Stimulated activated CD8-positive, alpha-beta memory T cell treated with anti-CD3 and anti-CD28 coated beads, Interleukin-15, amount 100 ng/mL, for 1 hour (primary cell): ENCODE results near the gene IVNS1ABP.
"Not testable (repeated sequence)": the region's sequence is repeated elsewhere in the genome, so short reads cannot be mapped to it uniquely, and the experiment has no call there.

Experiments used
- DNase-seq: peaks from one replicate; pipeline ENCODE4 v3.0.0-alpha.2; 2020; ENCODE audit warnings: low read depth

IVNS1ABP gene

DNA sequence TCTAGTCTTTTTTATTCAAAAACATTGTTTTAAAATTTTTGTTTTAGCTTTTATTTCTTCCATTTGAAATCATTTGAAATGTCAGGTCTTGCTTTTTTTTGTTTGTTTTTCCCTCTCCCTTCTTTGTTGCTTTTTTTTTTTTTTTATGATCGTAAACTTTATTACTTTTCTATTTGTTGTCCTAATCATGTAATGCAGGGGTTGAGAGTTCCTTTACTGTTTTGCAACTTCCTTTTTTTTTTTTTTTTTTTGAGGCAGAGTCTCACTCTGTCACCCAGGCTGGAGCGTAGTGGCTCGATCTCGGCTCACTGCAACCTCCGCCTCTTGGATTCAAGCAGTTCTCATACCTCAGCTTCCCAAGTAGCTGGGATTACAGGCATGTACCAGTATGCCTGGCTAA lies 24.8 kb downstream of the IVNS1ABP start:
- no peak for DNase-seq

DNA sequence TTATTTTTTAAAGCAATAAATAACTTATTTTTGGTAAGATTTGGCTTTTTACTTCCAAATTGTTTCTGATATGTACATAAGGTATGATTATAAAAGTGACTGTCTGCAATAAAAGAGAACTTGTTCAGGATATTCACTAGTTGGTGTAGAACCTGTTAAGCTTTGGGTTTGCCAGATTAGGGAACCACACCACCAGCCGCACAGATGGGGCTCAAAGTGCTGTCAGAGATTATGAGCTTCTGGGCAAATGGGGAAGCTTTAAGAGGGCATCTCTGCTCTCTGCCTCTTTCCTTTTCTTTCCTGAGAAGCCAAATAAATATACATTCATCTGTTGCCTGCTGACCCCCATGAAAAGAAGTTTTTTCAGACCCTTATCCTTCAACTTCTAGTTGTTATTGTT lies 25.4 kb downstream of the IVNS1ABP start:
- no peak for DNase-seq

DNA sequence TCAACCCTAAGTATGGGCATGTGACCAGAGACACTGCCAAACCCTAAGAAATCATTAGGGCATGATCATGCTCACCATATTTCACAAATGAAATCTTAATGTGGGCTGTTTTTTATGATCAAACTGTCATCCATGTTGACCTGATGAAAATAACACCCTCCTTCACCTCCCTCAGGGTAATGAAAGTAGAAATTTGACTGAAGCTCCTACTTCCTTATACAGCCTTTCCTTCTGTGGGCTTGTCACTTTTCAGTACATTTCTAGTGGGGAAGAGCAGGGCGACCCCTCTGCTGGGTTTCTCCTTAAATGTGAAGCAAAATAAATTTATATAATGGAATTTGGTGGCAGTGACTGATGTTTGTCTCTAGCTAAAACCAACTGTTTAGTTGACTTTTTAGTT lies 25.9 kb downstream of the IVNS1ABP start:
- no peak for DNase-seq

DNA sequence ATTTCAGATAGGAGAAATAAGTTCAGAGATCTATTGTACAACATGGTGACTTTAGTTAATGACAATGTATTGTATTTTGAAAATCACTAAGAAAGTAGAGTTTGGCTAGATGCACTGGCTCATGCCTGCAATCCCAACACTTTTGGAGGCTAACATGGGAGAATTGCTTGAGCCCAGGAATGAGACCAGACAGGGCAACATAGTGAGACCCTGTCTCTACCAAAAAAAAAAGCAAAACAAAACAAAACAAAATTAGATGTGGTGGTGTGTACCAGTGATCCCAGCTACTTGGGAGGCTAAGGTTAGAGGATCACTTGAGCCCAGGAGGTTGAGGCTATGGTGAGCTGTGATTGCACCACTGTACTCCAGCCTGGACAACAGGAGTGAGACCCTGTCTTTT lies 27.2 kb downstream of the IVNS1ABP start:
- no peak for DNase-seq

DNA sequence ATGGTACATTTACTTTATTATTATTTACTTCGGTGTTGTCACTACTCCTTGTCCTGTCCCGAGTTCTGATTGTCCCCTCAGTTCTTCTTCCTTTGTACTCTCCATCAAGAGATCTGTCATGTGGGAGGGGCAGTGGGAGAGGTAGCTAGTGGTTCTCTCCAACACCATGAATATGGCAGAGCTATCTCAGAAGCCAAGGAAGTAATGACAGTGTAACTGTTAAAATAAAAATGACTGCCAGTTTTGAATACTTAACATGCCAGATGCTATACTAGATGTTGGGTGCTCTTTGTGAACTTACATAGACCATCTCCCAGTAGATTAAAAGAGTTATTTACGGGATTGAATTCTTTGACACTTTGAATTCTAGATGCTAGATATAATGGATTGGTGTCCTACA lies 28.6 kb downstream of the IVNS1ABP start:
- DNase-seq: no peak

DNA sequence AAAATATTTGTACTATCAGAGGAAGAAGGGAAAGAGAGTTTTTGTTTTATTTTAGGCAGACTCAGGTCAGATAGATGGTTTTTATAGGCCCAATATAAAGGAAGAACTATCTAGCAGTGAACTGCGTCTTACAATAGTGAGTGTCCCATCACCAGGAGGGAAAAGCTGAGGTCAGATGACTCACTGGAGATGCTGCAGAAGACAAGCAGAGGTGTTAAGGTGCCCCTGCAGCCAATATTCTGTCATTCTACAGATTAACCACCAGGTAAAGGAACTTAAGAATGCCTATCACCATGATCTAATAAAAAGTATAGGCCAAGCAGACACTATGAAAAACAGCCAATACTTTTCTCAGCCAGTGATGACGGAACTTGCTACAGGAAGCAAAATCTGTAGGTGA lies 29.6 kb downstream of the IVNS1ABP start:
- no peak for DNase-seq

DNA sequence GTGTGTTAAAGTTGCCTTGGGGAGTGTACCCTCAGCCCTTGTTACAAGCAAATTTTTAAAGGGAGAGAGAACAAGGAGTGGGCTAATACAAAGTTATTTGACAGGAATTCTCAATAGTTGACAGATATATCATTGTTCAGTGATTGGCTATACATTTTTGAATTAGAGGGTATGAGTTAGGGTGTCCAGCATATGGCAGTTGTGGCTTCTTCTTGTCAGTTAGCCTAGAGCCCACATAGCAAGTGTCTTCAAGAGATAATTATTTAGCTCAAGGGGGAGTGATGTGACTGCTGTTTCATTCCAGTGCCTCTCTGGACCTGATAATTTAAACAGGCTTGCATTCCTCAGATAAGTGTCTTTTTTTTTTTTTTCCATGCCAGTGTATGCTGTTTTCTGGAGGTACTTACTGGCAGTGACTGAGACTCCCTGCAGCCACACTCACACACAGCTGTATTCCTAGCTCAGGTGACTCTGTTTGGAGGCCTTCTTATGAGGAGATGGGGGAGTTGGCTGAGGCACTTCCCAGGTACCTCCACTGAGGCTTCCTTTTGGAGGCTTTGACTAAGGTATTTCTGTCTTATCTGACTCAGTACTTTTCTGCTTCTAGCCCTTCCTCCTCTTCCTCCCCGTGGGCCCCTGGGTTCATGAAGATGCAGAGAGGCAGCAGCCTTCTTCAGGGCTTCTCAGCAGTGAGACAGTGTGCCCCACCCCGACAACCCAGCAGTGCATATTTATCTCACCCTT lies 32.3 kb downstream of the IVNS1ABP start:
- no peak for DNase-seq

DNA sequence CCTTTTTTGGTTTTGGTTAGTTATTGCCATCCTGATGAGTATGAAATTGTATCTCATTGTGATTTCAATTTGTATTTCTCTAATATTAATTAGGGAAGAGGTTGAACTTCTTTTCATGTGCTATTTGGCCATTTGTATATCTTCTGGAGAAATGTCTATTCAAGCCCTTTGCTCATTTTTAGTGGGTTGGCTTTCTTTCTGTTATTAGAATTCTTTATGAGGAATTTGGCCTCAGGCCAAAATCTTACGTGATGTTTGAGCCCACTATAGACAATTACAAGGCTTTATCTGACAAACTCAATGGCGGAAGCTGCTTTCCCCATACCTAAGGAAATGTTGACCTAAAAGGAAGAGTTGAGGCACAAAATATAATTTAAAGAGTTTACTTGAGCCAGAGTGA lies 32.9 kb downstream of the IVNS1ABP start:
- DNase-seq: no peak

DNA sequence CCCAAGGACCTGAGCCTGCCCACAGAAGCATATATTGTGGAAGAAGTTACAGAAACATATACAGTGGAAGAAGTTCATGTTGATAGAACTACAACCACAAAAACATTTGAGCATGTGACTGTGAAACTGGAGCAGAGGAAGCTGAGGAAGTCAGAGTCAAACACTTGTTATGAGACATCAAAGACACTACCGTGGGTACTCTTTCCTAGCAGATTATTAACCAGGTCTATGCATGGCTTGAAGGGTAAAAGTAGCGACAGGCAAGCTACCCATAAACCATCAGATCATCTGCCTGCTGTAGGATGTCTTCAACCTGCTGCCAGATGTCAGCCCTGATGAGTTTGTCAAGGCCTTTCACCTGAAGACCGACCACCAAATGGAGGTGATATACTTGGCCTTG lies 35.8 kb downstream of the IVNS1ABP start:
- DNase-seq: no peak

DNA sequence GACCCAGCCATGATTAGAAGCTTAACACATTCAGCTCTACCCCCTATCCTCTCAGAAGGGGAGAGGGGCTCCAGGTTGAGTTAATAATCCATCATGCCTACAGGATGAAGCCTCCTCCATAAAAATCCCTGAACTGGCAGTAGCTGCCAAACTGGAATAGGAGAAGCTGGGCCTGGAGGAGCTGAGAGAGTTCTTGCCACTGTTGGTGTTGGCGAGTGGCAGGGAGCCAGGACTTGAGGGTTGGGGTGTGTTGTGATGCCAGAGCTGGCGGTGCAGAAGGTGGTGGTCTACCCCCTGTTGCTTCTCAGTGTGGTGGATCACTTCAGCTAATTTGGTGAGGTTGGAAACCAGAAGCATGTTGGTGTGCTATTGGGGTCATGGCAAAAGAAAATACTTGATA lies 36.5 kb downstream of the IVNS1ABP start:
- DNase-seq: no peak

DNA sequence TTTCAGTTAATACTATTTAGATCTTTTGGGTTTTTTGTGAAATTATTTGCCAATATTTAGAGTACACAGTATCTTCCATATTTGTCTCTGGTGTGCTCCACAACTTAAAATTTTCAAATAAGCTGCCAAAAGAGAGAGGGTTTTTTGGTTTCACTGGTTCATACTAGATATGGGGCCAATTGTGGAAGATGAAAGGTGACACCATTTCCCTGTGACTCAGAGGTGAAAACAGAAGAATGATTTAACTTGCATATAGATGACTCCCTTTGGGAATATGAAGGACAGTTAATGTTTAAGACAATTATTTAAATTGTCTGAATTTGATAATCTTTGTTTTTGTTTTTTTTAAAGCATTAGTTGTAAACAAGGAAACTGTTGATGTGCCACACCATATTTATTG lies 37.5 kb downstream of the IVNS1ABP start:
- no peak for DNase-seq

DNA sequence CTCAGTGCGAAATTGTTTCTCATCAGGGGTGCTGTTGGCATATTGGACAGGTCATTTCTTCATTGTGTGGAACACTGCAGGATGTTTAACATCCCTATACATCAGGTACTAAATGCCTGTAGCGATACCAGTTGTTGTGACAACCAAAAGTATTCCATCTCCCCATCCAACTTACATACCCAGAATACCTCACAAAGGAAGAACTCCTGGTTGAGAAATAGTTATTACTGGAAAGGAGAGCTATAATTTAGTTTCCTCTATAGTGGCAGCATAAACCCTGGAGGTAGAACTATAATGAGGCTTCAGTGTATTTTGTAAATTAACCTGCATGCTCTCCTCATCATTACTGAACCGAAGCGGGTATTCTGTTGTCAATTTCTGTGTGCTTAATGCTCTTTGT lies 45.1 kb downstream of the IVNS1ABP start:
- DNase-seq: no peak

DNA sequence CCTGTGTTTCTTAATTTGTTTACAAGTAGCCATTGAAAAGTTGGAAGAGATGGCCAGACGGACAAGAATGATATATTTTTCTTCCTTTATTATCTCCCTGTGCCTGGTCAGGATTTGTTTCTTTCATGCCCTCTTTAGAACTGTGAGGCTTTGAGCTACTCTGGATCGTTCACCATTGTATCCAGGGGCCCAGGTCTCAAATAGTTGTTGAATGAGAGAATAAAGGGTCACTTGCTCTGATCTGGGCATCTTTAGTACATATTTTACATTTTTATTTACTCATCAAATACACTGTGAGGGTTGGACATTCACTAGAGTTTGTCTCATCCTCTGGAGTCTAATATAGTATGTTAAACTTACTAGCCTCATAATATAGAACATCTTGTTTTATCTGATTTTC lies 48.7 kb downstream of the IVNS1ABP start:
- DNase-seq: no peak

DNA sequence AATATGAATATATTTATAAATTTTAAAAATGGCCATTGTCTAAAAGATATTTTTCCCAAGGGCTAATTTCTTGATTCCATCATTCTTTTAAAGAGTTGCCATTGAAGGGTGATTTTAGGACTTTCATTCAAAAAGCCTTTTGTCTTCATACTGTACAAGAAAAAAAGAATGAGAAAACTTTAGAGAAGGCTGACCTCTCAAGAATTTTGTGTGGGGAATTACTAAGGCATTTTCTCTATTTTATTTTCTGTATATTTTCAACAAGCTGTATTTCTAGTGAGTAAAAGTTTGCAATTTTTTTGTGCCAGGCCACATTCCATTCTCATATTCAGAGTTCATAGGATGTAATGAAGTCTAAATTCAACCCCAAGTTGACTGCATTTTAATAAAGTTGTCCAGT lies 49.3 kb downstream of the IVNS1ABP start:
- DNase-seq: no peak

DNA sequence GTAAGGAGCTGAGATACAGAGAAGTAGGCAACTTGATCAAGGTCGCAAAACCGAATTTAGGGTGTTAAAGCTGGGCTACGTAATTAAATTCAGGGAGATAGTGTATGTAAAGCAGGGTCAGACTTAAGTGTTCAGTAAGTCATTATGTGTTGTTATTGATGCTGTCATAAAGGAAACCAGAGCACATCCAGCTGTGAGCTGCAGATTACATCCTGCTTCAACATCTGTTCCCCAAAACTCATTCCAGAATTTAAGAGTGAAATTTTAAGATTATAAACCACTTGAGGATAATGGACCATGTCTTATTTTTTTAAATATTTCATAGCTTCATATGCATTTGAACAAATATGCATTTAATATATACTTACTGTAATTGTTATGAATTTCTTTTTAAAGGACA lies 49.7 kb downstream of the IVNS1ABP start:
- no peak for DNase-seq

DNA sequence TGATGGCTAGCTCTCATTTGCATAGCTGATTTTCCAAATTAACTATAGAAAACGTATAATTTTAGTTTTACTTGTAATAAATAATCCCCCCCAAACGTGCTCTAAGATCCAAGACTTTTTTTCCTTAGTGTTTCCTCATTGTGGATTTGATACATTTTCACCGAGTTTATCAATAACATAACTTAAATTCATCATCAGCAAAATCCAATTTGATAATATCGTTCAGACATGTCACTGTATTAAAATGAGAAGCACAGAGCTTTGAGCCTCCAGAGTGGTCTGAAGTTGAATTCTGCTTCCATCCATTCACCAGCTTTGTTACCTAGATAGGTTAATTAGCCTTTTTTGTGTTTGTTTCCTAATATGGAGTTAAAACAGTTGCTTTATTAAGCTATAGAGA lies 51.7 kb downstream of the IVNS1ABP start:
- no peak for DNase-seq

DNA sequence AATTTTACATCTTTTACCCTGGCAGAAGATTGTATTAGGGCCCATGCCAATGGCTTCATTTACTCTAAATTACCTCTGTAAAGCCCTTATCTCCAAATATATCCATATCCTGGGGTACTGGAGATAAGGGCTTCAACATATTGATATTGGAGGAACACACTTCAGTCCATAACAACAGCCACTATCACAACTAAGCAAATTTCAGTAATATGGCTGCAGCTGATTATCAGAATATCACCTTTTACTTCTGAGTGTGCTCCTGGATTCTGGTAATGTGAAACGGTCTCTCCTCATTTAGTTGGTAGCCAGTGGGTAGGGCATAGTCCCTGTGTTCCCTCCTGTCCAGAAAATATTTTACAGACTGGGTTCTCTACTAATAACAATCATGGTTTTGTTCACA lies 53.3 kb downstream of the IVNS1ABP start:
- no peak for DNase-seq

DNA sequence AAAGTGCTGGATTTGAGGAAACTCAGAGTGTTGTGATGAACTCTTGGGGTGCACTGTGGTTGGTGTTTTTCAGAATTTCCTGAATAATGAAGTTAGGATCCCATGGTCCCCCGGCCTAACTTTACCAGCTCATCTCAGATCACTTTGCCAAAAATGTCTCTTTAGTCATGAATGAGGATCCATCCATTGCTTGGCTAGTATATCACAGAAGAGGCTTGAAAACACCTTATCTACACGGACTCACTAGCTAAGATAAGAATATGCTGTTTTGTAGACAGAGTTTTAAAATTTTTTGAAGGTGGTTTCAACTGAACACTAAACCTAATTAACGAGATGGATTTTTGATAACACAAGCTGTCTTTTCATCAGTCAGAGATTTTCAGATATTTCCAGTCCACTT lies 53.8 kb downstream of the IVNS1ABP start:
- no peak for DNase-seq

DNA sequence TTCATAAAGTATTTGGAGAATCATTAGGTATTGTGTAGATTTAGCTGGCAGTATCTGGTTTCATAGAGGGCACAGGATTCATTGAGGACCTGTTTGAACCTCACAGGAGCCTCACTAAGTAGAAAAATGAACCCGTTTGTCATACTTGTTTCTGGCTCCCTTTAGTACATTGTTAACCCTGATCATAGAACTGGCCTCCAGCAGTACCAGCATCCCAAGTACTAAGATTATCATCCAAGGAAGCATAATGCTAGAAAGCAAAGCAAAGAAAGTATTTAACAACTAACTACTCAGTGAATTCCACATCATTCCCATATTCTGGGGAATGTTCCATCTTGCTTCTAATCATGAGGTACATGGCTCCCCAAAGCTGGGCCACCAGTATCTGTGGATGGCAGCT lies 54.9 kb downstream of the IVNS1ABP start:
- DNase-seq: no peak

DNA sequence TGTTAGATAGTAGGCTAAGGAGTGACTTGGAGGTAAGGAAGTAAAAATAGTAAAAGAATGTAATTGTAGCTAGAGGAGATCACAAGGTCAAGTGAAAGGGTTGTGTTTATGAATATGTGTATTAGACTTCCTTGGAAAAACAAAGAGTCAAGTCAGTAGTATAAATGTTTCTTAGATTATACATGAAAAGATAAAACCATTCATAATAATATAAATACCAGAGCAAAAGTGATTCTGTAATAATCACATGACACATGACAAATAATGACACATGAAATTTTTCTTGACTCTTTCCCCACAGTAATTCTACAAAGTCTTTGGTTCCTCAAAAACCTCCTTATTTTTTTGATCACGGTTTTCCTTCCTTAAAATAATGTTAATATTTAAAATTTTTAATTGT lies 56.4 kb downstream of the IVNS1ABP start:
- no peak for DNase-seq

DNA sequence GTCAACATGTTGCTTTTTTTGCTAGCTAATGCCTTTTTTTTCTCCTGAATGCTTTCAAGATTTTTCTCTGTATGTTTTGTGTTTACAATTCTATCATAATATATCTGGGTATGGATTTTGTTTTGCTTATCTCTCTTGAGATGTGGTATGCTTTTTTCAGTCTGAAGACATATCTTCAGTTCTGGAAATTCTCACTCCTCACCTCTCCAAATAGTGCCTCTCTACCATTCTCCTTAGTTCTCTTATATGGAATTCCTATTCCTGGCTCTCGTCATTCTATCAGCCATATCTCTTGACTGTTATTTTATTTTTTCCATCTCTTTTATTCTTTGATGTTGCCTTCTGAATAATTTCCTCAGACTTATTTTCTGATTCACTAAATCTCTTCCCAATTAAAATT lies 58.4 kb downstream of the IVNS1ABP start:
- no peak for DNase-seq

DNA sequence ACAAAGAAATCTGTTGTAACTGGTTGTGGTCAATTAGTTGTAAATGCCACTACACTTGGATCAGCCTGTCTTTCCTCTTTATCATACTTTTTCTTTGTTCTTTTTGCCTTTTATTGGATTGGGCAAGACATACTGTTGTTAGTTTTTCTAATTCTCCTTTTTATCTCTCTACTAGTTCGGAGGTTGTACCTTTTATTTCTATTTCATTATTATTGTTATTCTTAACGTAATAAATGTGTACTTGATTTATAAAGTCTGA lies 59.2 kb downstream of the IVNS1ABP start:
- DNase-seq: no peak

DNA sequence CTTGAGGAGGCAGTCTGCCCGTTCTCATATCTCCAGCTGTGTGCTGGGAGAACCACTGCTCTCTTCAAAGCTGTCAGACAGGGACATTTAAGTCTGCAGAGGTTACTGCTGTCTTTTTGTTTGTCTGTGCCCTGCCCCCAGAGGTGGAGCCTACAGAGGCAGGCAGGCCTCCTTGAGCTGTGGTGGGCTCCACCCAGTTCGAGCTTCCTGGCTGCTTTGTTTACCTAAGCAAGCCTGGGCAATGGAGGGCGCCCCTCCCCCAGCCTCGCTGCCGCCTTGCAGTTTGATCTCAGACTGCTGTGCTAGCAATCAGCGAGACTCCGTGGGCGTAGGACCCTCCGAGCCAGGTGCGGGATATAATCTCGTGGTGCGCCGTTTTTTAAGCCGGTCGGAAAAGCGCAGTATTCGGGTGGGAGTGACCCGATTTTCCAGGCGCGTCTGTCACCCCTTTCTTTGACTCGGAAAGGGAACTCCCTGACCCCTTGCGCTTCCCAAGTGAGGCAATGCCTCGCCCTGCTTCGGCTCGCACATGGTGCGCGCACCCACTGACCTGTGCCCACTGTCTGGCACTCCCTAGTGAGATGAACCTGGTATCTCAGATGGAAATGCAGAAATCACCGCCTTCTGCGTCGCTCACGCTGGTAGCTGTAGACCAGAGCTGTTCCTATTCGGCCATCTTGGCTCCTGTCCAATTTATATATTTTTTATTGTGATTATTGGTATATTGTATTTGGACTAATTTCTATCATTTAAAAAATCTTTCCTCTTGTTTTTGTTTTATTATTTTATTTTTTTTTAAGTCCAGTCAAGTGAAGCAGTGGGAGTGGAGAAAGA lies 59.7 kb downstream of the IVNS1ABP start:
- not testable (repeated sequence) for DNase-seq

DNA sequence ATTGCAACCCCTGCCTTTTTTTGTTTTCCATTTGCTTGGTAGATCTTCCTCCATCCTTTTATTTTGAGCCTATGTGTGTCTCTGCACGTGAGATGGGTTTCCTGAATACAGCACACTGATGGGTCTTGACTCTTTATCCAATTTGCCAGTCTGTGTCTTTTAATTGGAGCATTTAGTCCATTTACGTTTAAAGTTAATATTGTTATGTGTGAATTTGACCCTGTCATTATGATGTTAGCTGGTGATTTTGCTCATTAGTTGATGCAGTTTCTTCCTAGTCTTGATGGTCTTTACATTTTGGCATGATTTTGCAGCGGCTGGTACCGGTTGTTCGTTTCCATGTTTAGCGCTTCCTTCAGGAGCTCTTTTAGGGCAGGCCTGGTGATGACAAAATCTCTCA lies 61.4 kb downstream of the IVNS1ABP start:
- DNase-seq: not testable (repeated sequence)
